NK-92 (cell line): ENCODE measurements around the gene RAP1GAP.
"Not testable (repeated sequence)": the region's sequence is repeated elsewhere in the genome, so short reads cannot be mapped to it uniquely, and the experiment has no call there.

ENCODE experiments used
- DNase-seq: peaks from one replicate; lab custom pipeline; 2025; ENCODE audit not compliant: unreplicated experiment; lab: John Stamatoyannopoulos, UW

The RAP1GAP gene

GRCh38 chr1:21680381-21680780 is 11.2 kb upstream of the RAP1GAP start:
- no peak for DNase-seq

- no peak for DNase-seq
These were observed 8.0 kb upstream of the RAP1GAP start for GRCh38 chr1:21677168-21677567.

GRCh38 chr1:21674957-21675356 is 5.8 kb upstream of the RAP1GAP start:
- no peak for DNase-seq

DNA sequence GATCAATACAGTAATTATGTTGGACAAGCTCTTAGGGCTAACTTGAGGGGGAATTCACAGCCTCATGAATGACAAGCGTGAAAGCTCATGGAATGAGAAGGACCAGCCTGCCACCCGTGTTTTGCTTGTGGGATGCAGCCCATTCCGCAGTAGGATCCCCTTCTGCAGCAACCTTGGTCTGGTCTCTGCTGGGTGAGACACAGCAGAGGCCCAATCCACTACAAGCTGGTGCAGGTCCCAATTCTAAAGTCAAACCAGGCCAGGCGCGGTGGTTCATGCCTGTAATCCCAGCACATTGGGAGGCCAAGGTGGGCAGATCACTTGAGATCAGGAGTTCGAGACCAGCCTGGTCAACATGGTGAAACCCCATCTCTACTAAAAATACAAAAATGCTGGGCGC is 4.7 kb upstream of the RAP1GAP start:
- not testable (repeated sequence) for DNase-seq

GRCh38 chr1:21673277-21673780 is 4.2 kb upstream of the RAP1GAP start:
- no peak for DNase-seq

- no peak for DNase-seq
These were observed 3.5 kb upstream of the RAP1GAP start for GRCh38 chr1:21672478-21673276.

- DNase-seq, result no peak
These were observed 2.8 kb upstream of the RAP1GAP start for GRCh38 chr1:21671915-21672314.

DNA sequence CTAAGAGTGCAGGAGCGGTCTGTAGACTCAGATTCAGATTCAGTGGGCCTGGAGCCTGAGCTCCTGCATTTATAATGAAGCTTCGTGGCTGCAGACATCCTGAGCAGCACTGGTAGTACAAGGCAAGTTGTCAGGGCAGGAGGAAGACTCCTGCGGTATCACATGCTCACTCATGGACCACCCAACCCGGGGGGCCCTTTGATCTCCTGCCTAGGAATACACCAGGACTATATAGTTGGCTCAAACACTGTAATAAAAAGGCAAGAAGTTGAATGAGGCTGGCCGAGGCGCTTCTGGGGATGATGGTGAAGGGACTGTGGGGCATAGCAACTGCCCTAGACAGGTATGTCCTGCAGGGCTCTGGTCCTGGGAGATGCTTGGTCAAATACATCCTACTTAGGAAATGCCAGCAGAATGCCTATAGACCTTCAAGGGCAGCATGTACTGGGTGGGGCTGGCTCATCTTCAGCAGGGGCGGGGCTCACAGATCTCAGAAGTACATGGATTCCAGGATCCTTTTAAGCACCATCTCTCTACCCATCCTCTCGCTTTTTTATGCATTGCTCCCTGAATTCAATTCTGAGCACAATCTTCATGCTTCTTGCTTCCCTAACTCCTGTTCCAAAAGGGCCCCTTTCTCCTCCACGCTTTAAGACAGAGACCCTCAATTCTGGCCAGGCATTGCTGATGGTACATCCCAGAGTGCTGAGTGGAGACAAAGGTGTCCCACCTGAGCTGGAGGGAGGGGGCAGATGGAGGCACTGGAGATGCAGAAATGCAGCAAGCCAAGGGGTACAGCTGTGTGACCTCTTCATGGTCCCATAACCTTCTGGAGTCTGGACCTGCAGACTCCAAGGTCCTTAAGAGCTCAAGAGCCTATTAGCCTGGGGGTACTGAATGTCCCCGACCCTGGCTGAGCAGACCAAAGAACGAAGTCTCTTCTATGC is 2.1 kb upstream of the RAP1GAP start:
- no peak for DNase-seq

DNA sequence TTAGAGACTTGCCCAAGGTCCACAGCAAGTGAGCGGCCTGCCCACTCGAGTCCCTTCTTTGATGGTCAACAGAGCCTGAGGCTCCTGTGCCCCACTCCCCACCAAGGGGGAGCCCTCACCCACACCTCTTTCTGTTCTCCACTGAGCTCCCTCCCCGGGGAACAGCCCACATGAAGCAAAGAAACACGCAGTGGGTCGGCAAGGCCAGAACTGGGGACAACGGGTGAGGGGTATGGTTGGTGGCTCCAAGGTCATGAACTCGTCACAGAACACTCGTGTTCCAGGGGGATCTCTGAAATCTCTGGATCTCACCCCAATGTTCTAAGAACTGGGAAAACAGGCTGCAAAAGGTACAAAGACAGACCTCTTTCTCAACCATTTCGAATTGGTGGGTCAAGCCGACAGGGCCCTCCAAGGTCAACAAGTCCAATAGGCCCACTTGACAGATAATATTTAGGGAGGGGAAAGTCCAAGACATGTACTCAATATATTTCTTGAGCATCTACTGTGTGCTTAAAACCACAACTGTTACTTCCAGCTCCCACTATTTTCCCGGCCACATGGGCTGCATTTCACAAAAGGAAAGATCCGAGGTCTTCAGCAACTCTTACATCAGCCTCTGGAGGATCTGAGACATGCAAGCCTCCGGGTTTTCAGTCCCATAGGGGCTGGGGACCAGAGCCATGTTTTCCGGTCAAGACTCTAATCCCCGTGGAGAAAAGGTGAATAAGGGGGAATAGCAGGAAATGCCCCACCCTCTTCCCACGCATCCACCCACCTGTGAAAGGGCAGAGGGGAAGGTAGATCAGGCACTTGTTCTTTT is 1.1 kb upstream of the RAP1GAP start:
- no peak for DNase-seq

- DNase-seq, result no peak
These were observed 253 bp downstream of the RAP1GAP start for GRCh38 chr1:21668951-21669257.

GRCh38 chr1:21668232-21668950 is 766 bp downstream of the RAP1GAP start:
- DNase-seq, result no peak

DNA sequence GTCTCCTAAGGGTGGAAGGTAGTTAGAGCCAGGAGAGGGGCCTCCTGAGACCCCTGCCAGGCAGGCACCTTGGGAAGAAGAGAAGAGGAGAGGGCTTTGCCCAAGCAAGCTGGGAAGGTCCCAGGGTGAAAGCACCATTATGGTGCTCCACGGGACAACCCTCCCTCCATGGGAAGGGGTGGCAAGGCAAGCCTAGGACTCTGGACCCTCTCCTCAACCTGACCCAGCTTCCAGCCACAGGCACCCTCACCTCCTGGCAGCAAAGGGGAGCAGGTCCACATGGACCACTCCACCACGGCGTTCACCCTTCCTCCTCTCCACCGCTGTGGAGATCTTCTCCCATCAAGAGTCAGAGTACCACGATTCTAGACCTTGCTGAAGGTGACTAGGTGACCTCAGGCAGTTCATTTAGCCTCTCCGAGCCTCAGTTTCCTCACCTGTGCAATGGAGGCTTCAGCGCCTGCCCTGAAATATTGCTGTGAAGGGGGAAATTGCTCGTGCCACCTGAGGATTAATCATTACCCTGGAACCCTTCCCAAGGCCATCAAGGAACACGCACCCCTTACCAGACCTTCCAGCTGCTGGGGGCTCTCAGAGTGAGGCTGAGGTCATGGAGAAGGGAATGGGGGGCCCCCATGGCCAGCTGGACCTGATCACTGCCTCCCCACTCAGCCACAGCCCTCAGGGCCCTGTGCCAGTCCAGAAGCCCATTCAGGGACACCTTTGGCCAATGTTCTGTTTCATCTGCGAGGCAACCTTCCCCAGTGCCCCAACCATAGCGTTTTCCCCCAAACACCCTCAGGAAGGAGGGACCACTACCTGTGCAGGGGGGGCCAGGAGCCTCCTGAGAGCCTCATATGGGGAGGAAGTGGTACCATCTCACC is 1.6 kb downstream of the RAP1GAP start:
- DNase-seq, result no peak

- DNase-seq, result no peak
These were observed 2.4 kb downstream of the RAP1GAP start for GRCh38 chr1:21666576-21667320.

DNA sequence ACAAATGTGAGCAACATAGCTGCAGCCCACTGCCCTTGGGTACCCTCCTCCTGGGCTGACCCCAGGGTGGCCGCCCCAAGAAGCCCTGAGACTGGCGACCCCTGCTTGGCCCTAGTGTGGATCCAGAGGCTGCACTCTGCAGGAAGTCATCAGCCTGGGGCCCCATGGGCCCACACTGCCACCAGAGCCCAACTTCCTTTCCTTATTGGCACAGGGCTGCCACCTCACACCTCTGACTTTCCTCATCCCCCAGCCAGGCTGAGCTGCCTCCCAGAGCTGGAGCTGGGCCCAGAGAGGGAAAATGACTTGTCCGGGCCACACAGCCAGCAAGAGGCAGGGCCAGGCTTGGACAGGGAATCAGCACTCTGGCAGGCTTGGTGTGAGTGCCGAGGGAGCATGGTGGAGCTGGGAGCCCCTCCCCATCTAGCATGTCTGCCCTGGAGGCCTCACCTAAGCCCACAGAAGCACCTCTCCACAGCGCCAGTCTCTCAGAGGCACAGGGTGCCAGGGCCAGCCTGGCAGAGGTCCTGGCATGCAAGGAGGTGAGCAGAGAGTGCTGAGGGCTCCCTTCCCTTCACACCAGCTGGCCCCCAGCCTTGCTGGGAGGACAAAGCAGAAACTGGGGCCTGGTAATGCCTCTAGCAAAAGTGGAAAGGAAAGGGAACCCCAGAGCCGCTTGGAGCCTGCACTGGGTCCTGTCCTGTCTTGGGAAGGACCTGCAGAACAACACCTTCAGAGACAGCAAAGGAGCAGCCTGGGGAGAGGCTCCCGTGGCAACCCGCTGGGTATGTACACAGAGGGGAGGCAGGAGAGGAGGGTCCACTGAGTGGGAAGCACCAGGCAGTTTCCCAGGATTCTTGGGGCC is 3.2 kb downstream of the RAP1GAP start:
- DNase-seq, result no peak

DNA sequence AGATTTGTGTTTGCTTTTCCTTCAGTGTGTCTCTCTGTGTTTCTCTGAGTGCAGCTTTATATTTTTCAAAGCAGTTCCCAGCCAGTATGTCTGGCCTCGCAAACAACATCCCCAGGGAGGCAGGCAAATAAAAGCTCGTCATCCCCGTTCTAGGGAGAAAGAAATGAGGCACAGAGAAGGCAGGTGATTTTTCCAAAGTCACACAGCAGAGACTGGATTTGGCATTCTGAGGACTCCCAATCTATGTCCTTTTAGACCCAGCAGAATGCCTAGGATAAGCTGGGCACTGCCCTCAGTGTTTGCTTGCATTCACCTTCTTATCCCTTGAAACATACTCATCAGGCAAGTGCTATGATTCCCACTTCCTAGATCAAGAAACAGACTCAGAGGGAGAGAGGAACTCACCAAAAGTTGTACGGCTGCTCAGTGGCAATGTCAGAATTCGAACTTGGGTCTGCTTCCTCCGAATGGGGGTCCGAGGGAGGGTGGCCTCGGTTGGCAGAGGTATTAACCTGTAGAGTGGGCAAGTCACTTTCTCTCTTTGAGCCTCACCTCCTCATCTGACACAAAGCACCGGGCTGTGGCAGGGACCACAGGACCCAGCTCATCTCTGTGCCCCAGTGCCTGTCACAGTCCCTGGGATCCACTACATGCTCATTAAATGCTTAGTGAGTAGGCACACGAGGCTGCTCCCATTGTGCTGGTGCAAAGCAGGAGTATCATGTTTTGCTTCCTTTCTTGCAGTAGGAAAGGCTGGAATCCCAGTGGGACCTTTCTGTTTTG is 4.2 kb downstream of the RAP1GAP start:
- DNase-seq, result no peak

DNA sequence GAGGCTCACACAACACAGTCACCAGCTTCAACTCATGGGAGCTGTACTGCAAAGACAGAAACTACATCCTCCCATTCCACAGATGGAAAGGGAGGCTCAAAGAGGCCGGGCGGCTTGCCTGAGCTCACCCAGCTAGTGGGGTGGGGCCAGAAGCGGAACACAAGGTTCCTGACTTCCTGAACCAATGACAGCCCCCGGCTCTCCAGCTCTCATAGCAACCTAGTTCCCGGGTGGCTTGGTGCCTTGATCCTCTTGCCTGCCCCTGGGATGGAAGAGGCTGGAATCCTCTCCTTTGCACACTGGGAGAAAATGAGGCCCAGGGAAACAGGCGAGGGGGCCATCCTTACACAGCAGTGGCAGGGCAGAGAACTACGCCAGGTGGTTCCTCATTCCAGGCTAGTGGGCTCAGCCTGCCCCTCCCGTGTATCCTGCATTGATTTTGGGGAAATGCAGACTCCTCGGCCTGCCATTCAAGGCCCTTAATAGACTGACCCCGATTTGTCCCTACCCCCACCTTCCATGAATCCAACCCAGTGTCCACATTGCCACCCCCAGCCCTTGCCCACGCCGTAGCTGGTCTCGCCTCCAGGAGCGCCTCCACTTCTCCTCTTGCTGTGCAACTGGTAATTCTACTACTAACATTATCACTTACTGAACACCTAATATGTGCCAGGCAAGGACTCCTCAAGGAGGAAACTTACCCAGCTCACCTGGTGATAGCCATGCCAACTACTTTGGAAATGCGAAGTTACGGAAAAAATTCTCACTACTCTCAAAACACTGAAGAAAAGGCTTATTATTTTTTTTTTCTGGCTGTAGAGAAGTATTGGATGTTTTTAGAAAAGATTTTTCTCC is 5.0 kb downstream of the RAP1GAP start:
- DNase-seq, result no peak
